Ecto neural progenitor cell (in vitro differentiated cells): Measurements from ENCODE around the gene ZNF383.
"Not testable (repeated sequence)": the region's sequence is repeated elsewhere in the genome, so short reads cannot be mapped to it uniquely, and the experiment has no call there.

Experiments
- DNase-seq: peaks from one replicate; pipeline ENCODE4 v3.0.0-alpha.2; 2018; ENCODE audit warnings: low spot score

ZNF383 gene

GRCh38 chr19:37217775-37218591 is at the start of gene ZNF383:
ZNF383 (plus strand) TSS chr19:37218214; CDS start chr19:37230454, 12,240 bp downstream.
- DNase-seq, result peak; percentile 93

- DNase-seq, result peak; percentile 91
Measured at GRCh38 chr19:37172368-37173366, 45.3 kb upstream of the ZNF383 start, which contains the start of gene ZNF585A. ZNF585A (minus strand) TSS chr19:37172695; CDS start chr19:37169910, 2,785 bp downstream.

- DNase-seq, result not testable (repeated sequence)
Measured at GRCh38 chr19:37186071-37186470, 31.9 kb upstream of the ZNF383 start.

DNA sequence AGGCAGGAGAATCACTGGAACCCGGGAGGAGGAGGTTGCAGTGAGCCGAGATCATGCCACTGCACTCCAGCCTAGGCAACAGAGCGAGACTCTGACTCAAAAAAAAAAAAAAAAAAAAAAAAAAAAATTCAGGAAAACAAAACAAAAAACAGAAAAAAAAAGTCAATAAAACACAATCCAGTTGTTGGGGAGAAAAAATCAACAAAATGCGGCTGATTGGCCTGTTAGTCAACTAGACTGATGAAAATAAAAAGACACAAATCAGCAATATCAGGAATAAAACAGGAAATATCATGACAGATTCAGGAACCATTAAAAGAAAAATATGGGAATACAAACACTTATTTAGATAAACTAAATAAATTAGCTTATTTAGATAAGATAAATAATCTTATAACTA is 22.8 kb upstream of the ZNF383 start:
- not testable (repeated sequence) for DNase-seq

GRCh38 chr19:37197115-37197514 is 20.9 kb upstream of the ZNF383 start:
- DNase-seq, result not testable (repeated sequence)

DNA sequence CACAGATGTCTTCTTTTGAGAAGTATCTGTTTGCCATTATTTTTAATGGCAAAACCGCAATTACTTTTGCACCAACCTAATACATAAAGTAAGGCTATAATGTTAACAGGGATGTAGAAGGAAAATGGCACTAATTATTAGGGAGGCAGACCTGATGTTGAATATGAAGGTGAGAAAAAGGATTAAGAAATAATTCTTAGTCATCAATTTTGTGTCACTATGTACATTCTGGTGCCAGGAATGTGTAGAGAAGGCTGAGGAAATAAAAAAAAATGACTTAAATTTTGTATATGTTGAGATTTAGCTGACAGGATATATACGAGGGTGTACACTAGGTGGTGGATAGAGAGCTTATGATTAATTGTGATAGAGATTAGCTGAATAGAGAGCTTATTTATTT is 20.2 kb upstream of the ZNF383 start:
- no peak for DNase-seq

GRCh38 chr19:37217480-37217774 is 587 bp upstream of the ZNF383 start:
- no peak for DNase-seq

DNA sequence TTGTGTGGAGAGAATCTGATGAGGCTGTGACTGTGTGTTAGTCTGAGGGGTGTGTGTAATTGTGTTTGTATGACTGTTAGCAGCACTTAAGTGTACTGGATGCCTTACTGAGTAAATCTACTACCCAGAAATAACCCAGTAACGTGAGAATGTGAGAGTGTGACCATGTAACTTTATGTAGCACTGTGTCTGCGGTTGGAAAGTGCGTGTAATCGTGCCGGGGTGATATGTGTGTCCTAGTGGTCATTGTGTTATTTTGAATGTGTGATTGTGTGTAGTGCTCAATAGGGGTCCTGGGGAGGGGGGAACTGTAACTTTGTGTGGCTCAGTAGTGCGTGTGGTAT is 550 bp downstream of the ZNF383 start:
- DNase-seq, result no peak

DNA sequence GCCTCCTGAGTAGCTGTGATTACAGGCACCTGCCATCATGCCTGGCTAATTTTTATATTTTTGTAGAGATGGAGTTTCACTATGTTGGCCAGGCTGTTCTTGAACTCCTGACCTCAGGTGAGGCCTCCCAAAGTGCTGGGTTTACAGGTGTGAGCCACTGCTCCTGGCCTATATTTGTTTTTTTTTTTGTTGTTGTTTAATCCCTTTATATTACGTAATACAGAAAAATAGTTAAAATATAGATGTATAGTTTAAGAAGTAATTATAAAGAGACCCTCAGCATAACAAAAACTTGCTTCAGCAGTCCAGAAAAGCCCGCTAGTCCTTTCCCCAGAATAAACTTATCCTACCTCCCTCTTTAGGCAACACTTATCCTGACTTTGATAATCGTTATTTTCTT is 2.4 kb downstream of the ZNF383 start:
- DNase-seq, result no peak

- no peak for DNase-seq
Measured at GRCh38 chr19:37221136-37221535, 3.1 kb downstream of the ZNF383 start.

DNA sequence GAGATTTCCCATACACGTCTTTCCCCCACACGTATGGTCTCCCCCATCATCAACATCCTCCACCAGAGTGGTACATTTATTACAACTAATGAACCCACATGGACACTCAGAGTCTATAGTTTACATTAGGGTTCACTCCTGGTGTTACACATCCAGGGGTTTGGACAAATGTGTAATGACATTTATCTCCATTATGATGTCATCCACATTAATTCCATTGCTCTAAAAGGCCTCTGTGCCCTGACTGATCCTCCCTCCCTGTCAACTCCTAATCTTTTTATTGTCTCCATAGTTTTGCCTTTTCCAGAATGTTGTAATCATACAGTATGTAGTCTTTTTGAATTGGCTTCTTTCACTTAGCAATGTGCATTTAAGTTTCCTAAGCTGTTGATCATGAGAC is 8.2 kb downstream of the ZNF383 start:
- DNase-seq, result no peak

- peak; percentile 51 for DNase-seq
Measured at GRCh38 chr19:37227996-37228395, 10.0 kb downstream of the ZNF383 start.

DNA sequence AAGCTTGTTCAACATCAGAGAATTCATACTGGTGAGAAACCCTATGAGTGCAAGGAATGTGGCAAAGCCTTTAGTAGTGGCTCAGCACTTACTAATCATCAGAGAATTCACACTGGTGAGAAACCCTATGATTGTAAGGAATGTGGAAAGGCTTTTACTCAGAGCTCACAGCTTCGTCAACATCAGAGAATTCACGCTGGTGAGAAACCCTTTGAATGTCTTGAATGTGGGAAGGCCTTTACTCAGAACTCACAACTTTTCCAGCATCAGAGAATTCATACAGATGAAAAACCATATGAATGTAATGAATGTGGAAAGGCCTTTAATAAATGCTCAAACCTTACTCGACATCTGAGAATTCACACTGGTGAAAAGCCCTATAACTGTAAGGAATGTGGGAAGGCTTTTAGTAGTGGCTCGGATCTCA is 25.2 kb downstream of the ZNF383 start:
- no peak for DNase-seq

DNA sequence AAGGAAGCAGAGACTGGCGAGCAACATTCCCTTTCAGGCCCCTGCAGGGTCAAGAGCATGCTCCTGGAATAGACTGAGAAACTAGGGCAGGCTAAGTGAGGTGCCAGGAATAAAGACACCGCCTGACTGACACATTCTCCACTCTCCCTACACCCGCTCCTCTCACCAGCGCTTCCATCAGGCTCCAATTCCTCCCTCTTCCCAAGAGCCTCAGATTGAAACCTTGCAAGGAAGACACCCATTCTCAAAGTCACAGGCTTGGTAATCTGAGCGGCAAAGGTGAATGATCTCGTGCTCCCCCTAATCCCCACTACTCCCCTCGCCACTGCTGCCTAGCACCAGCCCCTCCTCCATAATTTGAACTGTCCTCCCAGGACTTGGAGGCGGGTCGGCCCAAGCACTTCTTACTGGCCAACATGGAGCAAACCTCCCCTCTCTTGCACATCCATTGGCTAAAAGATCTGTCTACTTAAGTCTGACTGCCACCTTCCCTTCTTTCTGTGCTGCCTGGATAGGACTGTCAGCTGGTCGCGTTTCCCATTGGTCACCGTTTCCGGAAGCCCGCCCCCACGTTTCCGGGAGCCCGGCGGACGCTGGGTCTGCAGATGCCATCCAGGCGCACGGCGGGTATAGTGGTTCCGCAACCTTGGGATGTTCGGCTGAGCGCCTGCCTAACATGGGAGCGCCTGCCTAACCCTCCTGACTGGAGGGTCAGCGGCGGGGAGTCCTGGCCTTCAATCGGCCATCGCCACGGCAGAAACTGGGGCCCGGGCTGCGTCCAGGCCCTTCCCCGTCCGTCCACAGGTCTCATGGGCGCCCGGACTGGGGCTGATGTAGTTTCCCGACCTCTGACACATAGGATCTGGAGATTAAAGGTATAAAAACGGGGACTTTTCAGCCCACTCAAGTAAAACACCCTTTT is 33.6 kb downstream of the ZNF383 start:
- no peak for DNase-seq

DNA sequence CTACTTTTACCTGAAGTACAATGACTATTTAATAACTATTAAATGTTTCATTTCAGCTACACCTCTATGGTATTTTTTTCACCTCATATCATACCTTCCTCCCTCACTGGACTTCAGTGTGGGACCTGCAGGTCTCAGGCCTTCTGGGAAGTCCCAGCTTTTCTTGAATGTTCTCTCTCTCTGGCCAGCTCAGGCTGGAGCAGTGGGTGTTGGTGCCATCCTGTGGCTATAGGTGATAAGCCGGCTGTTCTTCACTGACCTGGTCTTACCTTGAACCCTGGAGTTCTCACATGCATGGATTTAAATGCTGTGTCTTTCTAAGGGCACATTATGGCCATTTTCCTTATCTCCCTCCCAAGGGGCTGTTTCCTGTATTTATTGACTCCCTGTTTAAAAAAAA is 45.0 kb downstream of the ZNF383 start:
- not testable (repeated sequence) for DNase-seq

GRCh38 chr19:37267005-37267404 is 49.0 kb downstream of the ZNF383 start:
- DNase-seq, result not testable (repeated sequence)

GRCh38 chr19:37267755-37268154 is 49.7 kb downstream of the ZNF383 start:
- not testable (repeated sequence) for DNase-seq

- not testable (repeated sequence) for DNase-seq
Measured at GRCh38 chr19:37280656-37281055, 62.6 kb downstream of the ZNF383 start.

DNA sequence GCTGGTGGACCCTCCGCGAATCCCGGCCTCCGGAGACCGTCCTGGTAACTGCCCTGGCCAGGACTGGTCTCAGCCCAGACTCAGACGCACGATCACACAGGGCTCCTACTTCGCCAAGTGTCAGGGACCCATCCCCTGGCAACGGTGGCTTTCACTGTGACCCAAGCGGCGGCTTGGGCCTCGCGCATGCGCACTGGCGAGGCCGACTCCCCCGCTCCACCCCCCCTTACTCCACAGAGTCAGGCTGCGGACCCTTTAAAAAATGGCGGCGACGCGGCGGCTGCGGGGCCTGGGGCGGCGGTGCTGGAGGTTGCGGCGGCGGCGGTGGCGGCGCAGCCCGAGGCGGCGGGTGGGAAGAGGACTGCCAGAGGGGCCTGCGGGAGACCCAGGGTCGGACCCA is 66.0 kb downstream of the ZNF383 start:
- DNase-seq, result not testable (repeated sequence)

- DNase-seq, result not testable (repeated sequence)
Measured at GRCh38 chr19:37289229-37289628, 71.2 kb downstream of the ZNF383 start.
